GM12801 (cell line): ENCODE results near the gene CENPM.

Source experiments
- CTCF ChIP-seq: IDR thresholded peaks from one replicate; pipeline ENCODE4 v1.5.1; 2011; ENCODE audit warnings: control low read depth; ENCODE audit not compliant: insufficient read length; ENCODE audit errors: extremely low read depth

CENPM gene

GRCh38 chr22:41934284-41935014 lies 12.5 kb downstream of the CENPM start:
- TF ChIP-seq CTCF, result no peak

- TF ChIP-seq CTCF, result no peak
Measured at GRCh38 chr22:41933411-41934177, 13.4 kb downstream of the CENPM start.

- TF ChIP-seq CTCF, result no peak
Measured at GRCh38 chr22:41932353-41932752, 14.6 kb downstream of the CENPM start.

- no peak for TF ChIP-seq CTCF
Measured at GRCh38 chr22:41931701-41932269, 15.2 kb downstream of the CENPM start.

GRCh38 chr22:41929418-41929810 lies 17.5 kb downstream of the CENPM start:
- no peak for TF ChIP-seq CTCF

GRCh38 chr22:41928593-41929417 lies 18.1 kb downstream of the CENPM start:
- TF ChIP-seq CTCF, result no peak

- TF ChIP-seq CTCF, result no peak
Measured at GRCh38 chr22:41927813-41928212, 19.1 kb downstream of the CENPM start.
